AG04449 (cell line): ENCODE measurements around the gene MSH3.

Experiments used
- CTCF ChIA-PET: fragments of 350-600 bp; formaldehyde crosslinking; extraction: SDS; loops from one replicate; lab custom pipeline; 2021; ENCODE audit warnings: antibody characterized with exemption; lab: Yijun Ruan, JAX
- POLR2A ChIA-PET: fragments of 400-600, 350-600 bp; formaldehyde crosslinking; extraction: SDS; loops from one replicate; lab custom pipeline; 2020; ENCODE audit warnings: antibody characterized with exemption, inconsistent platforms; lab: Yijun Ruan, JAX
- DNase-seq: peaks from one replicate; pipeline ENCODE4 v3.0.0-alpha.2; 2010; ENCODE audit warnings: low read depth, low spot score
- H3K4me3 ChIP-seq: 2 replicates; pipeline ENCODE4 v1.5.1; 2011; ENCODE audit warnings: low read depth, mild to moderate bottlenecking, control low read depth, low read length
- CTCF ChIP-seq: IDR thresholded peaks from one replicate; pipeline ENCODE4 v1.5.1; 2011; ENCODE audit warnings: mild to moderate bottlenecking, moderate library complexity, low read length, control low read depth, inconsistent platforms; ENCODE audit not compliant: insufficient read depth; ENCODE audit errors: missing control alignments

MSH3 gene

GRCh38 chr5:80712919-80713318 is 58.5 kb downstream of the MSH3 start:
- no peak for TF ChIP-seq CTCF
- no peak overlapping the region for H3K4me3 ChIP-seq
- CTCF ChIA-PET: interaction anchor here (0.7 to 2.5 kb wide), 2 partner anchors 10 to 395 kb away, joined by 4 to 8 read pairs; no protein-coding TSS in a partner anchor
- DNase-seq: no peak
- POLR2A ChIA-PET: no interaction called here

- no peak overlapping the region for H3K4me3 ChIP-seq
- CTCF ChIA-PET: interaction anchor here (0.7 kb wide), 1 partner anchor 9 kb away, joined by 4 read pairs; no protein-coding TSS in a partner anchor
- POLR2A ChIA-PET: no interaction called here
- no peak for DNase-seq
- TF ChIP-seq CTCF: no peak
Observed at GRCh38 chr5:80713631-80714030, 59.2 kb downstream of the MSH3 start.

GRCh38 chr5:80714570-80715298 is 60.3 kb downstream of the MSH3 start:
- CTCF ChIA-PET: no interaction called here
- no peak overlapping the region for H3K4me3 ChIP-seq
- DNase-seq: no peak
- POLR2A ChIA-PET: no interaction called here
- no peak for TF ChIP-seq CTCF

- ChIA-PET CTCF (no interaction called here), POLR2A (no interaction called here)
- no peak for DNase-seq
Observed at GRCh38 chr5:80715887-80716286, 61.4 kb downstream of the MSH3 start.

GRCh38 chr5:80720181-80720580 is 65.7 kb downstream of the MSH3 start:
- no peak overlapping the region for H3K4me3 ChIP-seq
- TF ChIP-seq CTCF: no peak
- CTCF ChIA-PET: no interaction called here
- no peak for DNase-seq
- POLR2A ChIA-PET: no interaction called here

More at GRCh38 chr5:80715887-80716286, 61.4 kb downstream of the MSH3 start:
- no peak for TF ChIP-seq CTCF
- H3K4me3 ChIP-seq: no peak overlapping the region

GRCh38 chr5:80722916-80723315 is 68.5 kb downstream of the MSH3 start:
- H3K4me3 ChIP-seq: no peak overlapping the region
- ChIA-PET POLR2A (no interaction called here), CTCF (interaction anchor here (1.5 kb wide), 1 partner anchor 10 kb away, joined by 4 read pairs; no protein-coding TSS in a partner anchor)
- no peak for DNase-seq
- no peak for TF ChIP-seq CTCF
